Hematopoietic multipotent progenitor cell treated with erythropoietin and hydrocortisone succinate and interleukin-3 and kit ligand, for 4 days (in vitro differentiated cells): ENCODE data around the gene JAG2.
A peak's percentile ranks its signal among the peaks of the same experiment; 100 is the strongest.

Experiments used
- DNase-seq: peaks from one replicate; pipeline ENCODE4 v3.0.0-alpha.2; 2015

JAG2 gene

GRCh38 chr14:105108516-105108864, 60.1 kb downstream of the JAG2 start:
- DNase-seq: no peak

- no peak for DNase-seq
These were observed 60.6 kb downstream of the JAG2 start for GRCh38 chr14:105107781-105108515.

GRCh38 chr14:105107351-105107750, 61.2 kb downstream of the JAG2 start:
- no peak for DNase-seq

GRCh38 chr14:105105158-105105557, 63.4 kb downstream of the JAG2 start:
- DNase-seq: no peak

GRCh38 chr14:105102893-105103292, 65.7 kb downstream of the JAG2 start:
- no peak for DNase-seq

GRCh38 chr14:105102361-105102870, 66.2 kb downstream of the JAG2 start:
- no peak for DNase-seq

- DNase-seq: no peak
These were observed 67.7 kb downstream of the JAG2 start for GRCh38 chr14:105100910-105101309.

- DNase-seq: no peak
These were observed 68.8 kb downstream of the JAG2 start for GRCh38 chr14:105099778-105100177.

- no peak for DNase-seq
These were observed 70.3 kb downstream of the JAG2 start for GRCh38 chr14:105098316-105098715.

GRCh38 chr14:105097794-105098127, 70.8 kb downstream of the JAG2 start:
- no peak for DNase-seq

- no peak for DNase-seq
These were observed 72.2 kb downstream of the JAG2 start for GRCh38 chr14:105096206-105096875.

- no peak for DNase-seq
These were observed 73.3 kb downstream of the JAG2 start for GRCh38 chr14:105095236-105095805.

- no peak for DNase-seq
These were observed 74.2 kb downstream of the JAG2 start for GRCh38 chr14:105094193-105094907.

GRCh38 chr14:105093431-105094192, 75.0 kb downstream of the JAG2 start:
- DNase-seq: peak; percentile 75

- DNase-seq: peak; percentile 50
These were observed 75.5 kb downstream of the JAG2 start for GRCh38 chr14:105093038-105093430.

GRCh38 chr14:105092171-105093037, 76.2 kb downstream of the JAG2 start:
- DNase-seq: no peak

- no peak for DNase-seq
These were observed 76.9 kb downstream of the JAG2 start for GRCh38 chr14:105091517-105092170.

- DNase-seq: no peak
These were observed 77.5 kb downstream of the JAG2 start for GRCh38 chr14:105091054-105091516.
